Effector memory CD8-positive, alpha-beta T cell (primary cell): ENCODE measurements around the gene CCBE1.
"Not testable (repeated sequence)": the region's sequence is repeated elsewhere in the genome, so short reads cannot be mapped to it uniquely, and the experiment has no call there.

ENCODE experiments used
- ATAC-seq: fragments of 150-1000 bp; cut with Tn5 transposase; replicated peaks from 2 replicates; pipeline ENCODE4 v1.10.0; 2021; ENCODE audit warnings: mild to moderate bottlenecking, moderate library complexity
- DNase-seq, 3 experiments: peaks; one replicate each; pipeline ENCODE4 v3.0.0; 2021
- H3K27ac Mint-ChIP-seq, 2 donors: one replicate each; pipeline ENCODE4 v1.8.0; 2022; ENCODE audit warnings: mild to moderate bottlenecking in 2 of 2, mixed read lengths in 2 of 2, moderate library complexity in 2 of 2
- H3K27me3 Mint-ChIP-seq, 2 donors: one replicate each; pipeline ENCODE4 v1.8.0; 2022; ENCODE audit warnings: mixed read lengths in 2 of 2
- H3K36me3 Mint-ChIP-seq: one replicate; pipeline ENCODE4 v1.8.0; 2022; ENCODE audit warnings: mild to moderate bottlenecking, moderate library complexity, mixed read lengths; ENCODE audit not compliant: insufficient read depth
- H3K4me1 Mint-ChIP-seq, 2 donors: one replicate each; pipeline ENCODE4 v1.8.0; 2022; ENCODE audit warnings: low read depth in 2 of 2, mixed read lengths in 2 of 2
- H3K4me3 Mint-ChIP-seq, 2 donors: one replicate each; pipeline ENCODE4 v1.8.0; 2022; ENCODE audit warnings: mild to moderate bottlenecking in 2 of 2, mixed read lengths in 2 of 2, moderate library complexity in 2 of 2
- H3K9me3 Mint-ChIP-seq, 2 donors: one replicate each; pipeline ENCODE4 v1.8.0; 2022; ENCODE audit warnings: mixed read lengths in 2 of 2

The CCBE1 gene

DNA sequence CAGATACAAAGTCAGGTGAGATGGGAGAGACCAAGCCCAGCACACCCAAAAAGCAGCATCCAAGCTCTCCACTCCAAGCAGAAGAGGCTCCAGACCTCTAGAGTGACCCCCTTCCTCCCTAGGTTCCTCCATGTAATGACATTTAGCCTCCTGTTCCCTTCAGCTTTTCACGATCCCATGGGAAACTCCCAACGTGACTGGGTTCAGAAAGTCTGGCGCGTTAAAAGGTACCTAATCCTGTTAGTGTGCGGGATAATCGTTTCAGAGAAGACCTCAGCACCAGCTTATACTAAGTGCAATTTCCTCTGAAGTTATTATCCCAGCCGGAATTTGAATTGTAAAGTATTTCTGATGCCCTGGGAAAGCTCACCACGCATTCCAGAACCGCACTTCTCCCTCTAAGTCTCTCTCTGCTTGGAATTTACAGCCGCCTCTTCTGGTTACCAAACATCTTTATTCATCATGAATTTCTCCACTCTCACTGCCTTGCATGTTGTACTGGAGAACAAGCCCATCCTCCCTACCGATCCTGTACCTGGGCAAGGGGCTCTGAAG, 46.9 kb downstream of the CCBE1 start:
- Mint-ChIP-seq H3K27ac (no peak overlapping the region), H3K4me1 (no peaks in the 10 kb centered on the region), H3K9me3 (peaks cover 0 to 2% of the 10 kb centered on the region in 2 donors), H3K4me3 (no peak overlapping the region), H3K27me3 (peaks cover 0 to 9% of the 10 kb centered on the region in 2 donors), H3K36me3 (no peaks in the 10 kb centered on the region)
- DNase-seq (no peak), ATAC-seq (no peak)

DNA sequence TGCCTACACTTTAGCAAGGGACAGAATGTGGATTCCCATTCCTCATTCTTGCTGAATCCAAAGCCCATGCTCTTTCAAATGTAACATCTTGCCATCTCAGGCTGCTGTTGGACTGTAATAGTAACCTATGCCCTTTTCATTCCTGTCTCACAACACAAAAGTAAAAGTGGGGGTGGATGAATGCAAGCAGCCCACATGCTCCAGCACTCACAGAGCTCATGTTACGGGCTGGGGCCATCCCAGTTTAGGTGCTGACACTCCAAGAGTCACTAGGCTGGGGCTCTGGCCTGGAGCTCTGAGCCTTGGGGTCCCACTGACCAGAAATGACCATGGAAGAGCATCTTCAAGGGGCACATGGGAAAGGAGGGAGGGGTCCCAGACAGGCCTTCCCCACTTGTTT, 47.6 kb downstream of the CCBE1 start:
- Mint-ChIP-seq H3K36me3 (no peaks in the 10 kb centered on the region), H3K4me3 (no peak overlapping the region), H3K9me3 (peaks cover 0 to 2% of the 10 kb centered on the region in 2 donors), H3K27ac (no peak overlapping the region), H3K27me3 (peaks cover 0 to 9% of the 10 kb centered on the region in 2 donors), H3K4me1 (no peaks in the 10 kb centered on the region)
- DNase-seq (no peak), ATAC-seq (no peak)

DNA sequence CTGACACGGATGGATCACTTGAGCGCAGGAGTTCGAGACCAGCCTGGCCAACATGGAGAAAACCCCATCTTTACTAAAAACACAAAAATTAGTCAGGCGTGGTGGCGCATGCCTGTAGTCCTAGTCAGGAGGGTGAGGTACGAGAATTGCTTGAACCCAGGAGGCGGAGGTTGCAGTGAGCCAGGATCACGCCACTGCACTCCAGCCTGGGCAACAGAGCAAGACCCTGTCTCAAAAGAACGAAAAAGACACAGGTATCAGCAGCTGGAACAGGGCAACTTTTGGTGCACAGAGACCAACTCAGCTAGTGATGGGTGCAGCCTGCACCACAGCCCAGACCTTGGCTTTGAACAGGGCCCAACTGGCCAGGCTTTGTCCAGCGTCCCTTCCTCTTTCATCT, 48.8 kb downstream of the CCBE1 start:
- H3K4me3 Mint-ChIP-seq, H3K4me1 Mint-ChIP-seq, H3K27me3 Mint-ChIP-seq, DNase-seq, H3K27ac Mint-ChIP-seq, H3K36me3 Mint-ChIP-seq, ATAC-seq, H3K9me3 Mint-ChIP-seq: not testable (repeated sequence)

DNA sequence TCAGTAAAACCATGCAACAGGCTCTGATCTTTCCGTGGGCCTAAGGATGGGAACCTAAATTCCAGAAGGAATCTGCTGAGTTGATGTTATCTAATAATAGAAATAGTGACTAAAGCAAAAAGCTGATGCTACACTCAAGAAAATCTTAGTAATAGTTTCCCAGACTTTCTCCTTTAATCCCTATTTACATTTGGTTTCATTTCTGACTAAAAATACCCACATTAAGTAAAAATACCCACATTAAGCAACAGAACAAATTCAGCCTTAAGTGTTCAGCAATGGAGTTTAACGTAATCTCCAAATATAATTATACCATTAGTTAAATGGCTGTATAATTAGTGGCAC, 50.3 kb downstream of the CCBE1 start:
- Mint-ChIP-seq H3K27me3 (peaks cover 0 to 9% of the 10 kb centered on the region in 2 donors), H3K27ac (no peak overlapping the region), H3K4me1 (no peaks in the 10 kb centered on the region), H3K9me3 (peaks cover 0 to 2% of the 10 kb centered on the region in 2 donors), H3K4me3 (no peak overlapping the region), H3K36me3 (no peaks in the 10 kb centered on the region)
- DNase-seq: no peak
- ATAC-seq: no peak

DNA sequence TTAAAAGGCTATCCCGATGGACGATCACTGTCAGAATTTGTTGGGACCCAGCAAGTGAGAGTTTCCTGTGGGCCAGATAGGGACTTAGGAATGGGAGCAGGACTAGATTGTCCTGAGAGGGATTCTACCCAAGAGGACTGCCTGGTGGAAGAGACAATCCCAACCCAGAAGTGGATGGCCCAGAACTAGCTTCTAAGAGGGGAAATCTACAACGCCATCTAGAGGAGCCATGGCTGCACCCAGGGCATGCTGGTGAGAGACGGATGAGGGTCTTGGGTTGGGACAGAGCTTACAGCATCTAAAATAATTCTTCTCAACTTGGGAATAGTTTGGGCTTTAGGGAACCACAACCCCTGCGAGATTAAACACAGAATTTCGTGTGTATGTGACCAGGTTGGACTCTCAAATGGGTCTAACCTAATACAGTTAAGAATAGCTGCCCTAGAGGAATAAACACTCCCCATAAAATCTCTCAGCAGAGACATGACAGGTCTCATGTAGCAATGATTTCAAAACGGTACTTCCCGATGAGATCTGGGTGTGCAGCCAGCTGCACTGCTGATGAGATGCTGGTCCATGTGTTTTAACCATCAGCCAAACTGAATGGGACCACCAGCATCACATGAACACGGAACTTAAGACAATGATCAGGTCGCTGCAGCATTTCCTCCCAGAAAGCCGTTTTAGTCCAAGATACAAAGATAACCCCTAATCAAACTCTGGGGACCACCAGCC, 50.8 kb downstream of the CCBE1 start:
- Mint-ChIP-seq H3K27ac (no peak overlapping the region), H3K9me3 (peaks cover 0 to 2% of the 10 kb centered on the region in 2 donors), H3K36me3 (no peaks in the 10 kb centered on the region)

DNA sequence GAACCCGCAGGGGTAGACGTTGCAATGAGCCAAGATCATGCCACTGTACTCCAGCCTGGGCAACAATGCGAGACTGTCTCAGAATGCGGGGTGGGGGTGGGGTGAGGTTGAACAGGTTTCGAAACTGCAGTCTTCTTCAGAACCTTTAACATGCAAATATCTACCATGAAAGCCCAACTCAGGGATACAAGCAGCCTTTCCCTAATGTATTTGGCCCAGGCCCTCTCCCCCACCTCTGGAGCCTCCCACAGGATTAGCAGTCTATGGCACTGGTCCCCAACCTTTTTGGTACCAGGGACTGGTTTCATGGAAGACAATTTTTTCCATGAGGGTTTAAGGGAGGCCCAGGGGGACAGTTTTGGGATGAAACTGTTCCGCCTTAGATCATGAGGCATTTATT, 53.5 kb downstream of the CCBE1 start:
- Mint-ChIP-seq H3K36me3 (no peaks in the 10 kb centered on the region), H3K27me3 (no peaks in the 10 kb centered on the region), H3K27ac (no peak overlapping the region), H3K4me3 (no peak overlapping the region), H3K4me1 (no peaks in the 10 kb centered on the region), H3K9me3 (no peaks in the 10 kb centered on the region)
- no peak for ATAC-seq
- no peak for DNase-seq

More for the DNA sequence above, 50.8 kb downstream of the CCBE1 start:
- no peak overlapping the region for H3K4me3 Mint-ChIP-seq
- DNase-seq (no peak), ATAC-seq (no peak)
- no peaks in the 10 kb centered on the region for H3K4me1 Mint-ChIP-seq
- peaks cover 0 to 9% of the 10 kb centered on the region in 2 donors for H3K27me3 Mint-ChIP-seq

DNA sequence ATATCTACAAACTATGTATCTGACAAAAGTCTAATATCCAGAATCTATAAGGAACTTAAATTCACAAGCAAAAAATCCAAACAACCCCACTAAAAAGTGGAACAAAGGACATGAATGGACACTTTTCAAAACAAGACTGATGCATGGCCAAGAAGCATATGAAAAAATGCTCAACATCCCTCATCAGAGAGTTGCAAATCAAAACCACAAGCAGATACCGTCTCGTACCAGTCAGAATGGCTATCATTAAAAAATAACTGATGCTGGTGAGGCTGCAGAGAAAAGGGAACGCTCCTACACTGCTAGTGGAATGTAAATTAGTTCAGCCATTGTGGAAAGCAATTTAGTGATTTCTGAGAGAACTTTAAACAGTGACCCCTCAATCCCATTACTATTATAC, 56.5 kb downstream of the CCBE1 start:
- ATAC-seq (no peak), DNase-seq (no peak)
- no peak overlapping the region for H3K4me3 Mint-ChIP-seq
- H3K4me1 Mint-ChIP-seq: no peaks in the 10 kb centered on the region
- no peaks in the 10 kb centered on the region for H3K27me3 Mint-ChIP-seq
- H3K36me3 Mint-ChIP-seq: no peaks in the 10 kb centered on the region
- H3K9me3 Mint-ChIP-seq: no peaks in the 10 kb centered on the region
- no peak overlapping the region for H3K27ac Mint-ChIP-seq

DNA sequence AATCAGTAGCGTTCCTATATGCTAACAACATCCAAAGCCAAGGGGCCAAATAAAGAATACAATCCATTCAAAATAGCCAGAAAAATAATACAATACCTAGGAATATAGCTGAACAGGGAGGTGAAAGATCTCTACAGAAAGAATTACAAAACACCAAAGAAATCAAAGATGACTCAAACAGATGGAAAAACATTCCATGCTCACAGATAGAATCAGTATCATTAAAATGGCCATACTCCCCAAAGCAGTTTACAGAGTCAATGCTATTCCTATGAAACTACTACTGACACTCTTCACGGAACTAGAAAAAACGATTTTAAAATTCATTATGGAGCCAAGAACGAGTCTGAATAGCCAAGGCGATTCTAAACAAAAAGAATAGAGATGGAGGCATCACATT, 57.4 kb downstream of the CCBE1 start:
- no peaks in the 10 kb centered on the region for H3K27me3 Mint-ChIP-seq
- no peaks in the 10 kb centered on the region for H3K36me3 Mint-ChIP-seq
- DNase-seq: no peak
- H3K4me1 Mint-ChIP-seq: no peaks in the 10 kb centered on the region
- ATAC-seq: no peak
- H3K9me3 Mint-ChIP-seq: no peaks in the 10 kb centered on the region
- no peak overlapping the region for H3K4me3 Mint-ChIP-seq
- H3K27ac Mint-ChIP-seq: no peak overlapping the region

DNA sequence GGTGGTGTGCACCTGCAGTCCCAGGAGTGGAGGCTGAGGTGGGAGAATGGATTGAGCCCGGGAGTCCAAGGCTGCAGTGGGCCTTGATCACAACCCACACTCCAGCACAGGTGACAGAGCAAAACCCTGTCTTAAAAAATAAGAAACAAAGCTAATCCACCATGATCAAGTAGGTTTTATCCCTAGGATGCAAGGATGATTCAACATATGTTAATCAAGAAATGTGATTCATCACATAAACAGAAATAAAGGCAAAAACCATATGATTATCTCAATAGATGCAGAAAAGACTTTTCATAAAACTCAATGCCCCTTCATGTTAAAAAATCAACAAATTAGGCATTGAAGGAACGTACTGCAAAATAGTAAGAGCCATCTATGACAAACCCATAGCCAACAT, 58.1 kb downstream of the CCBE1 start:
- Mint-ChIP-seq H3K4me1 (no peaks in the 10 kb centered on the region), H3K9me3 (no peaks in the 10 kb centered on the region), H3K27me3 (no peaks in the 10 kb centered on the region), H3K4me3 (no peak overlapping the region), H3K27ac (no peak overlapping the region), H3K36me3 (no peaks in the 10 kb centered on the region)
- DNase-seq (no peak), ATAC-seq (no peak)

DNA sequence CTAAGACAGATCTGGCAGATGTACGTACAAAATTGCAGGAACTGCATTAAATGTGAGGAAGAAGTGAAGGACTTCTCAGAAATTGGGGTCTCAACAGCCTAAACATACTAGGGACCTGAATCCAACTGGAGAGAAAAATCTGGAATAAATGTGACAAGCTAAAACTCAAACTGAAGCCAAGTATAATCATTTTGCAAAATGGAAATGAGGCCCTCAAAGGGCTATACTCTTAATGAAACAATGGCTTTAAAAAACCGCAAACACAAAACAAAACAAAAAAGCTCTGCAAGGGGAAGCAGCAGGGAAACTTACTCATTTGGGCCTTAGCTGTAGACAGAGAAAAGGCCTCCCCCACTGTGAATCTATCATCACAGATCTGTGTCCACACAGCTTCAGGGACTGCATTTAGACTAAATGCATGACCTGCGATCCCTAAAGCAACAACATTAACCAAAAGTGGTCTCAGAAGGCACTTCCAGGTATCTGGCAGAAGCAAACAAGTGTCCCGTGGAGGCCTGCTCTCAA, 63.2 kb downstream of the CCBE1 start:
- Mint-ChIP-seq H3K4me3 (no peak overlapping the region), H3K27me3 (peaks cover 0 to 7% of the 10 kb centered on the region in 2 donors), H3K36me3 (no peaks in the 10 kb centered on the region), H3K27ac (no peak overlapping the region), H3K9me3 (peaks cover 0 to 3% of the 10 kb centered on the region in 2 donors), H3K4me1 (no peaks in the 10 kb centered on the region)
- no peak for ATAC-seq
- no peak for DNase-seq

DNA sequence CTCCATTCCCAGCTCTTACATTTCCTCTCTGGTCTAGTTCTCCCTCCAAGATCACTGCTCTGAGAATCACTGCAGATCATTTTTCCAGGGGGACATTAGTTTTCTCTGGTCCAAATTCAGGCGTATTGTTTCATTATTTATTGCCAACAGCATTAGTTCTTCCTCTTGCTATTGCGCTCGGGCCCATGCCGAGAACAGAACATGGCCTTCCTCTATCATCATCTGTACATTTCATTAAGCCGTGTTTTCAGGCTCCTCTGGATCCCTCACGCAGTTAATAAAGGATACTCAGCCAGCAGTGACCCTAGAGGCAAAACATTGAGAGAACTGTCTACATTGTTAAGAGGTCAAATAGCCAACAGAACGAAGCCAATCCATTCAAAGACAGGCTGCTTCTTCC, 63.9 kb downstream of the CCBE1 start:
- Mint-ChIP-seq H3K9me3 (peaks cover 0 to 3% of the 10 kb centered on the region in 2 donors), H3K27ac (no peak overlapping the region), H3K27me3 (peaks cover 6 to 10% of the 10 kb centered on the region in 2 donors), H3K36me3 (no peaks in the 10 kb centered on the region), H3K4me1 (no peaks in the 10 kb centered on the region), H3K4me3 (no peak overlapping the region)
- no peak for ATAC-seq
- no peak for DNase-seq

DNA sequence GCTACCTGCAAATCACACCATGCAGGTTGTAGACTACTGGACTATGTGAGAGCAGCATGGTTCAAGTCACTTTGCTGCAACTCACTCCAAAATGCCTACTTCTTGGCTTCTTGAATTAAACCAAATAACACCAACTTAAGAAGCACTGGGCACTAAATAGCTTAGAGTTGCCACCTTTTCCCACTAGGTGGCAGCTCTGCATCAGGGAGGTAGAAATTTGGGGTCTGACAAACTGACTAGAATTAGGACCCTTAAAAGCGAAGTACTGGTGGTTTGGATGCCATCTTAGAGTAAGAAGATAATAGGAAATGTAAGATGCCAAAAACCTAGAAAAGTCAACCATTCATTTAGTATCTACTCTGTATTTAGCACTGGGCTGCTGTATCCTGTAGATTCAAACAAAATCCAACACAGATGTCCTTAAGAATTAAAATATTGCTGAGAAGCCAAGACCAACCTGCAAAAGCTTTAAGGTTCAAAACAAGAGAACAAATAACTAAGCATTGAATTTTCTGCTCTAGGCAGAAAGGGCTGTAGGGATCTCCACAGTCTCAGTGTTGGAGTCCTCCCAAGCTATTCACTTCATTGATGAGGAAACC, 65.5 kb downstream of the CCBE1 start:
- DNase-seq (no peak), ATAC-seq (no peak)
- H3K4me1 Mint-ChIP-seq: no peaks in the 10 kb centered on the region
- peaks cover 9 to 10% of the 10 kb centered on the region in 2 donors for H3K27me3 Mint-ChIP-seq
- peaks cover 0 to 3% of the 10 kb centered on the region in 2 donors for H3K9me3 Mint-ChIP-seq
- H3K36me3 Mint-ChIP-seq: no peaks in the 10 kb centered on the region
- H3K27ac Mint-ChIP-seq: no peak overlapping the region
- no peak overlapping the region for H3K4me3 Mint-ChIP-seq

DNA sequence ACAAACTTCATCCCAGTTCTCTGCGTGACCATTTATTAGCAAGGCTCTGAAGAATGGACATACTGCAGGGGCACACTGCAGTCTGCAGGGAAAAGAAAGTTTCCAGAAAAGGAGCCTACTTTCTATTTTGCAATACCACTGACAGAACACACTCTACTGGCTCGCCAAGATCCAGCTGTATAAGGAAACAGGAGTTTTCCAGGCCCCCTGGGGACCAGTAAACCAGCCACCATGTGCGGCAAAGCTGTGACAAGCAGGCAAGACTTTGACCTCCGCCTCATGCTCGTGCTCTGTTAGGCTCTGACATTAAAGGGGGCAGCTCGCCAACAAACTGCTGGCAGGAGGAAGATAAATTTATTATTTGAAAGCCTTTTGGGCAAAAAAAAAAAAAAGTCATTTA, 67.3 kb downstream of the CCBE1 start:
- H3K27me3 Mint-ChIP-seq: peaks cover 9 to 10% of the 10 kb centered on the region in 2 donors

DNA sequence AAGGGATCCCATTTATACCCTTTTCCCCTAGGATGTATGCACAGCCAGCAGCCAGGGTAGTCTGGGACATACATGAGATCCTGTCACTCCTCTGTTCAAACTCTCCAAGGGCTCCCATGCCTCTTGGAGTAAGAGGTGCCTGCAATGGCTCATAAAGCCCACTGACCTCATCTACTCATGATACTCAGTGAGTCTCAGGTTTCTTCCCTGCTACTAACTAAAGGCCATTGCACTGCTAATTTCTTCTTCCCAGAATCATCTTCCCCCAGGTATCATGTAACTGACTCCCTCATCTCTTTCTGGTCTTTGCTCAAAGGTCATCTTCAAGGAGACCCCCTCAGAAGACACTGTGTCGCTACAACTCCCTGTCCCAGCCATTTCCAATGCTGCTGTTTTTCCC, 68.2 kb downstream of the CCBE1 start:
- Mint-ChIP-seq H3K4me3 (no peak overlapping the region), H3K36me3 (no peaks in the 10 kb centered on the region), H3K27me3 (peaks cover 9 to 10% of the 10 kb centered on the region in 2 donors), H3K9me3 (peaks cover 0 to 3% of the 10 kb centered on the region in 2 donors), H3K4me1 (no peaks in the 10 kb centered on the region), H3K27ac (no peak overlapping the region)
- DNase-seq: no peak
- no peak for ATAC-seq

More for the DNA sequence above, 67.3 kb downstream of the CCBE1 start:
- ATAC-seq: no peak
- no peak overlapping the region for H3K4me3 Mint-ChIP-seq
- H3K9me3 Mint-ChIP-seq: peaks cover 0 to 3% of the 10 kb centered on the region in 2 donors
- no peaks in the 10 kb centered on the region for H3K36me3 Mint-ChIP-seq
- no peak overlapping the region for H3K27ac Mint-ChIP-seq
- no peak for DNase-seq
- no peaks in the 10 kb centered on the region for H3K4me1 Mint-ChIP-seq
